Measurements from ENCODE around the gene PSAP.

GRCh38 chr10:71790749-71791440, 60.2 kb downstream of the PSAP start:
- TF ChIP-seq, protein P1, sequence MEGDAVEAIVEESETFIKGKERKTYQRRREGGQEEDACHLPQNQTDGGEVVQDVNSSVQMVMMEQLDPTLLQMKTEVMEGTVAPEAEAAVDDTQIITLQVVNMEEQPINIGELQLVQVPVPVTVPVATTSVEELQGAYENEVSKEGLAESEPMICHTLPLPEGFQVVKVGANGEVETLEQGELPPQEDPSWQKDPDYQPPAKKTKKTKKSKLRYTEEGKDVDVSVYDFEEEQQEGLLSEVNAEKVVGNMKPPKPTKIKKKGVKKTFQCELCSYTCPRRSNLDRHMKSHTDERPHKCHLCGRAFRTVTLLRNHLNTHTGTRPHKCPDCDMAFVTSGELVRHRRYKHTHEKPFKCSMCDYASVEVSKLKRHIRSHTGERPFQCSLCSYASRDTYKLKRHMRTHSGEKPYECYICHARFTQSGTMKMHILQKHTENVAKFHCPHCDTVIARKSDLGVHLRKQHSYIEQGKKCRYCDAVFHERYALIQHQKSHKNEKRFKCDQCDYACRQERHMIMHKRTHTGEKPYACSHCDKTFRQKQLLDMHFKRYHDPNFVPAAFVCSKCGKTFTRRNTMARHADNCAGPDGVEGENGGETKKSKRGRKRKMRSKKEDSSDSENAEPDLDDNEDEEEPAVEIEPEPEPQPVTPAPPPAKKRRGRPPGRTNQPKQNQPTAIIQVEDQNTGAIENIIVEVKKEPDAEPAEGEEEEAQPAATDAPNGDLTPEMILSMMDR (conservative IDR thresholded peaks at IDR 0.05; ENCODE audit: low read depth, low read length) = no peak
- TF ChIP-seq EZH2 (IDR thresholded peaks at IDR 0.05; ENCODE audit: borderline replicate concordance, low read depth, low read length, poor library complexity, severe bottlenecking) = no peak
